Caki2 (cell line): ENCODE measurements around the gene RALY. TPM values are rescaled to one million over a fixed set of nuclear protein-coding genes. Genes with fewer than 3 reads are reported as not detected.
A peak's percentile ranks its signal among the peaks of the same experiment; 100 is the strongest.

Experiments used
- DNase-seq: peaks from one replicate; pipeline ENCODE4 v3.0.0-alpha.2; 2015; ENCODE audit warnings: low read depth
- in situ Hi-C: cut with HindIII; loops from 2 replicates; pipeline ENCODE4 v1.10.0; 2016; ENCODE audit warnings: low sequenced_read_pairs, low pct_unique_long_range_greater_than_20kb, mixed read lengths
- total RNA-seq: library from RNA; depleted of rRNA; stranded (reverse); fragments of >200 nt; shearing (Covaris generic); gene quantifications from 2 replicates; pipeline ENCODE4 v1.2.3, GENCODE V29; 2014; ENCODE audit warnings: low replicate concordance

RALY gene
- total RNA-seq, 1 experiment from 2014 or later, result 327 TPM

DNA sequence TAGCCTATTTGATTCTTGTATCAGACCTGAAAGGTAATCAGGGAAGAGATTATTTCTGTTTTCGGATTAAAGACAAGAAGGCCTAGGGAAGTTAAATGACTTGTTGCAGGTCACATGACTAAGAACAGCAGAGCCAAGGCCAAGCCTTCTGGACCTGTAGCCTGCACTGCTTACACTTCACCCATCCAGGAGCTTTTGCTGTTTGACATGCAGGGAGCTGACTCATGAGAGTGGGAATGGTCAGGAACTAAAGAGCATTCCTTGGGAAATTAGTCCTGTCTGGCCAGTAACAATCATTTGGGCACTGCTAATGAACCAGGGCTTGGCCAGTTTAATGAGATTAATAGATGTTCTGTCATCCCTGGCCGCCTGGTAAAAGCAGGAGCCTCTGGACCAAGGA, 71.5 kb downstream of the RALY start:
- in situ Hi-C loops, result no loop called here
- no peak for DNase-seq

DNA sequence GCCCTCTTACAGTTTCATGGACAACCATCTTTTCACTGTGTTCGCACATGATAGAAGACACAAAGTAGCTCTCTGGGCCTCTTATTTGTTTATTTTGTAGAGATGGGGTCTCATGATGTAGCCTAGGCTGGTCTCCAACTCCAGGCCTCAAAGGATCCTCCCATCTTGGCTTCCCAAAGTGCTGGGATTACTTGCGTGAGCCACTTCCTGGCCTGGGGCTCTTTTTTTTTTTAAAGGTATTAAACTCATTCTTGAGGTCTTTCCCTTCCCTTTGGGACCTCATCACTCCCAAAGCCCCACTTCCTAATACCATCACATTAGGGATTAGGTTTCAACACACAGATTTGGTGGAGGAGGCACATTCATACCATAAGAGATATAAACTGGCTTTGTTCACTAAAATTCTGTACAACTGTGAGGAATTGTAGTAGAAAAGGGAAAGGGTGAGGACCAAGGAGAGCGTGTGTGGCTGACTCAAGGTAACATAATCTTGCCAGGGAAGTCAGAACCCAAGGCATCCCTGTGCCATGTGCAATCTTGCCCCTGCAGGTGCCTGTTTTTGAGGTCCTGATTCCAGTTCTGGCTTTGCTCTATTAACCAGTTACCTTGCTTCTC, 72.9 kb downstream of the RALY start:
- no peak for DNase-seq
- in situ Hi-C loops, result no loop called here

DNA sequence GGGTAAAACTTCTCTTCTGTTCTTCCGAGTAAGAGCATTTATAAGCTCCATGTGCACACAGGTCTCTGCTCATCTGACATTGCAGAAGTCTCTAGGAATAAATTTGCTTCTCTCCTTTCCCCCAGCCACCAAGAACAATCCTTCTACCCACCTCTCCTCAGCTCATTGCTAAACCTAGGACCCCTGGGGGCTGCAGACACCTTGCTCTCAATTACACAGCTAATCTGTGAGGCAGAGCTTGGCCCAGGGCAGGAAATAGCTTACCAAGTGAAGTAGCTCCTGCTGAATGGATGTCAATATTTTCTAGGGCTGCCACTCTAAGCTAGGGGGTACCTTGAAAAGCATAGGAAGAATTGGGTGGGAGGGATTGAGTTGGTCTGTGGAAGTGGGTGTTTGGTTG, 74.3 kb downstream of the RALY start:
- DNase-seq, result no peak
- in situ Hi-C loops, result no loop called here

DNA sequence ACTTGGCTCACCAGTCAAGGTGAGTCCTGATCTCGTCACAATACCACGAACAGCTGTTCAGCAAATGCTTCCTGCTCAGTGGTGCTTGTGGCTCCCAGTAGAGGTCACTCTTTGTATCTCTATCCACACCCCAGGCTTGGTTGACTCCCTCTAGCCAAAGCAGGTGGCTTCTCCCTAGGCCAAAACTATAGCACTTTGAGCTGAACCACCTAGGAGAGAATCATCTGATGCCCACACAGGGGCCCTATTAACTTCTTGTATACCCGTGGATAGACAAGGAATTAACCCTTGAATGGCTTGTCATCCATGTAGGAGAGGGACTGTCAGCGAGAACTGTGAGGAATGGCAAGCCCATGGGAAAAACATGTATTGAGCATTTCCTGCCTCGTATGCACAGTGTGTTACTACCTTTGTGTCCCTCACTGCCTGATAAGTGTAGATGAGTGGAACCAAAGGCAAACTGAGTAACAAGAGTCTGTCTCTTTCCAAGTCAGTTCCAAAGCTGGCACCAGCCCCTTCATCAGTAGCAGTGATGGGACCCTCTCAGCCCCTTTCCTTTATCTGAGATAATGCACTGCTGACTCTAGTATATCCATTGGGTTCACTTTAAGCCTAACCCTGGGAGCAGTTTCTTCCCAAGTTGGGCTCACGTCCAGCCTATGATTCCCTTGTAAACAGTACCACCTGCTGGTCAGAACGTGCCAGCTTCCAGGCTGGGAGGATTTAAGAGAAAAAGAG, 75.8 kb downstream of the RALY start:
- in situ Hi-C loops, result no loop called here
- DNase-seq, result peak; percentile 82

DNA sequence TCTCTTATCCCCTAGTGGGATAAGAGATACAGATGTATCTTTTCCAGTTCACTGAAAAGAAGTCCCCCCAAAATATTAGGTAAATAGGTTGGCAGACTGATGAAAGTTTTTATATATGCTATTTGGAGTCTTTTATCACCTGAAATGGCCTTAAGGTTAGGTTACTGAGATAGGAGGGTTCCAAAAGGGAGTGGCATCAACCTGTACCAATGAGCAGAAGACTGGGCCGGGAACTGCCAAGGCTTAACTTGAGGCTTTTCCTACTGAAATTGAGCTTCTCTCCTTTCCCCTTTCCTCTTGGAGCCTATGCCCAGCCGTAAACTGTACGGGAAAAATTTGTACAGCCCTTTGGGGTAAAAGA, 76.3 kb downstream of the RALY start:
- in situ Hi-C loops, result no loop called here
- no peak for DNase-seq

DNA sequence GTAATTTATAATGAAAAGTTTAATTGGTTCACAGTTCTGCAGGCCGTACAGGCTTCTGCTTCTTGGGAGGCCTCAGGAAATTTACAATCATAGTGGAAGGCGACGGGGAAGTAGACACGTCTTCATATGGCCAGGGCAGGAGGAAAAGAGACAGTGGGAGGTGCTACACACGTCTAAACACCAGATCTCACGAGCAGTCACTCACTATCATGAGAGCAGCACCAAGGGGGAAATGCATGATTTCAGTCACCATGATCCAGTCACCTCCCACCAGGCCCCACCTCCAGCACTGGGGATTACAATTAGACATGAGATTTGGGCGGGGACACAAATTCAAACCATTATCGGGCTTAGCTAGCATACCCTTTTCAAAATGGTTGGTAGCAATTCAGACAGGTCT, 77.1 kb downstream of the RALY start:
- in situ Hi-C loops, result no loop called here
- no peak for DNase-seq

DNA sequence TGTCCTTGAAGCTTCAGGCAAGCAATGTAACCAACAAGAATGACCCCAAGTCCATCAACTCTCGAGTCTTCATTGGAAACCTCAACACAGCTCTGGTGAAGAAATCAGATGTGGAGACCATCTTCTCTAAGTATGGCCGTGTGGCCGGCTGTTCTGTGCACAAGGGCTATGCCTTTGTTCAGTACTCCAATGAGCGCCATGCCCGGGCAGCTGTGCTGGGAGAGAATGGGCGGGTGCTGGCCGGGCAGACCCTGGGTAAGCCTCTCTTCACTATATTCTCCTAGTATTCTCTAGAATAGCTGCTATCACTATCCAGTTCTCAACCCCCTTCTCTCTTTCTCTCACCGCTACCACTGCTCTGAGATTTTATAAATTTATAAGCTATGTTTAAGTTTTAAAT, 78.4 kb downstream of the RALY start:
- in situ Hi-C loops, result no loop called here
- no peak for DNase-seq

DNA sequence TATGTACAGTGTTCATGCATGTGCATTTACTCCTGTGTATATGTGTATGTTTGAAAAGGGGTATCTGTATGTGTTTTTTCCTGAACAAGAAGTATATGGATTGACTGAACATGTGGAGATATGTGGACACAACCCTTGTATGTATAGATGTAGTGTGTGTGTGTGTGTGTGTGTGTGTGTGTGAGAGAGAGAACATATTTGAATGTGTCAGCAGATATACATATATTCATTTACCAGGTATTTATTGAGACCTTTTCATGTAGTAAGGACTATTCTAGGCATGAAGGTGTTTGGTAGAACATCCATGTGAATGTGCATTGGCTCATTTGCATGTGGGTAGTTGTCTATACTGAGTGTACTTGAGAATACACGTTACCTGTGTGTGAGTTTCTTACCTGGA, 79.1 kb downstream of the RALY start:
- in situ Hi-C loops, result no loop called here

DNA sequence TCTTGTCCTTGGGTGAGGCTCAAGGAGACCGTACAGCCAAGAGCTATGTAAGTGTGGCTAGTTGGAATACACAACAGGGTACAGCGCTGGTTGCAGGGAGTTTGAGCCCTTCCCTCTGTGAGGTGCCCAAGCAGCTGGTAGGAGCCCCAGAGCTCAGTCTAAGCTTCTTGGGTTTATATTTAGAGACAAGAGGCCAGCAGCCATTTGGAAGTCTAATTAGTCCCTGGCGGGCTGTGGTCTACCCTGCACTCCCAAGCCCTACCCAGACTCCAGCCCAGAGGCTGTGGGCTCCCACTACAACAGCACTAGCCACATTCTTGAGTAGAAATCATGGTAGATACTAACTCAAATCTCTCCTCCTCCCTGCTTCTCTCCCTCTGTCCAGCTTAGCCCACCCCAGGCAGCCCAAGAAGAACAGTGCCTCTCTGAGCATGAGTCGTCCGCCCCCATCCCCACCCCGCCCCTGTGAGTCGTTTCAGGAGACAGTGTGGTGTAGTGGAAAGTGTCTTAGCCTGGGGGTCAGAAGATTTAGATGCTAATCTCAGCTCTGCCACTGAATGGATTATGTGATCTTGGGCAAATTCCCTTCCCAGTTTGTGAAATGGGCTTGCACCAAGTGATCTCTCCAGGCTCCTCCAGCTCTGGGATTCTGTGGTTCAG, 80.5 kb downstream of the RALY start:
- no peak for DNase-seq
- in situ Hi-C loops, result no loop called here

More for the DNA sequence above, 79.1 kb downstream of the RALY start:
- no peak for DNase-seq

DNA sequence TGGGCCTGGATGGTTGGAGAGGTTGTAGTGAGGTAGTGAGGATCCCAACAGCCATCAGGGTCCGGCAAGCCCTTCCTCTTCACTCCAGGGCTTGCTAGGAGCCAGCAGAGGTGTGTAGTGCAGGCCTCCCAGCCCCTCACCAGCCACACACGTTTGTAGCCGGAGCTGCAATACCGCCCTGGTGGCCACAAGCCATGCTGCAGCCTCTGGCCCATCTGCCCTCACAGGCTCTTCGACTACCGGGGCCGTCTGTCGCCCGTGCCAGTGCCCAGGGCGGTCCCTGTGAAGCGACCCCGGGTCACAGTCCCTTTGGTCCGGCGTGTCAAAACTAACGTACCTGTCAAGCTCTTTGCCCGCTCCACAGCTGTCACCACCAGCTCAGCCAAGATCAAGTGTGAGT, 81.9 kb downstream of the RALY start:
- DNase-seq, result no peak
- in situ Hi-C loops, result no loop called here

DNA sequence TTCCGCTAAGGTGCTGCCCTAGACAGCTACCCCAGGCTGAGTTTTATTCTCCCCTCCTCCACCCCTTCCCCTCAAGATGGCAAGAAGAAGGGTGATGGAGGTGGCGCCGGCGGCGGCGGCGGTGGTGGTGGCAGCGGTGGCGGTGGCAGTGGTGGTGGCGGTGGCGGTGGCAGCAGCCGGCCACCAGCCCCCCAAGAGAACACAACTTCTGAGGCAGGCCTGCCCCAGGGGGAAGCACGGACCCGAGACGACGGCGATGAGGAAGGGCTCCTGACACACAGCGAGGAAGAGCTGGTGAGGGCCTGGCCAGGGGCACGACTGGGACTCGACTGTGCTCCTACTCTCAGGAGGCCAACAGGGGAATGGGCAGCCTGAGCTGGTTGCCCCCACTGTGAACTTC, 83.2 kb downstream of the RALY start:
- no peak for DNase-seq
- in situ Hi-C loops, result no loop called here

DNA sequence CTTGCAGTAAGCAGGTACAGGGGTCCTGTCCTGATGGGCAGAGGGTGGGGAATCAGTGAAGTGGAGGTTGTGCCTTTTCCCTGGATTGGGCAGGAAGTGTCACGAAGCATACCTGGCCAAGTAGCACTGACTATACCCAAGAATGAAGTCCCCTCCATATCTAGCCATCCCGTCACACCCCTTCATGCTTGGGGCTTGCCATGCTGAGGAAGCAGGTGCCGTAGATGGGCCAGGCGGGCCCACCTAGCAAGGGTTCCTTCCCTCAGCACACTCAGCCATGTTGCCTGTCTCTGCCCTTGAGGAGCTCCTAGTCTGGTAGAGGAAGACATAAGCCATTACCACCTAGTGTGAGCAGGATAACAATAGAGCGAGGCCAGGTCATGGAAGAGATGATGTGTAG, 84.8 kb downstream of the RALY start:
- DNase-seq, result no peak
- in situ Hi-C loops, result no loop called here

DNA sequence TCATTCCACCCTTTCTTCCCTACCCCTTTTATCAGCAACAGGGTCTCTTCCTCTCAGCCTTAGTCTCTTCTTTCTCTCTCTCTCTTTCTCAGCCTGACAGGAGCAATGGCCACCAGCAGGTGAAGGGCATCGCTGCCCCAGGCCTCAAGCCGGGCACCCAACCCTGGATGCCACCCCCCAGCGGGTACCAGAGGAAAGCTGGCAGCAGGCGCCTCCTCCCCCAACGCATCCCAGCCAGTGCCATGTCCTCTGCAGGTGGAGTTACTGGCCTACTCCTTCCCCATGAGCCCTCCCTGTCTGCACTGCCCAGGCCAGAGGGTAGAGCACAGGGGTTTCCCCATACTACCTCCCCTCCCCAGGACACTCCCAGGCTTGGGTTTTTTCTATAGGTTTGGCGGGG, 86.1 kb downstream of the RALY start:
- in situ Hi-C loops, result no loop called here
- no peak for DNase-seq

DNA sequence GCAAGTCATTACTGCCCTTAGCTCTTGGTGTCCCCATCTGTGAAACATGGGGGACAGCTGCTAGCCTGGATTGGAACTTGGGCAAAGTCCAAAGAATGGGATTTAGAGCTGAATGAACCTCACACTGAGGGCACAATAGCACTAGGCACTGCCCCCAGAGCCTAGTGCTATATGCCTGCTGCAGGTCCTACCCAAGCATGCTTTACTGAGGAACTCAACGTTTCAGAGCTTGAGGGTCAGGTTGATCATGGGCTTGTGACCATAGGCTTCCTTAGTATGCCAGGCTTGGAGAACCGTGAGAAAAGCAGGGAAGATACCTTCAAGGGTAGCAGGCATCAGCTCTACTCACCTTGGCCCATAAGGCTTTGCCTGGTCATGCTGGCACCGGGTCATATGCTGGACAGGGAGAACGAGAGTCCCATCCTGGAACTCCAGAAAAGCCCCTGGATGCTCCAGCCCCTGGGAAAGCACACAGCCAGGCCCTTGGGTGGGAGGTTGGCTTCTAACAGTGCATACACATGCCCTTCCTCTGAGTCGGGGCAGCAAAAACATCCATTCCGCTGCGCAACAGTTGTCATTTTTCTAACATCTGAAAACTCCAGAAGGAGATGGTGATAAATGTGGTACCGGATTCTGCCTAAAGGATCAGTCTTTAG, 88.6 kb downstream of the RALY start:
- in situ Hi-C loops, result no loop called here
- DNase-seq, result no peak

DNA sequence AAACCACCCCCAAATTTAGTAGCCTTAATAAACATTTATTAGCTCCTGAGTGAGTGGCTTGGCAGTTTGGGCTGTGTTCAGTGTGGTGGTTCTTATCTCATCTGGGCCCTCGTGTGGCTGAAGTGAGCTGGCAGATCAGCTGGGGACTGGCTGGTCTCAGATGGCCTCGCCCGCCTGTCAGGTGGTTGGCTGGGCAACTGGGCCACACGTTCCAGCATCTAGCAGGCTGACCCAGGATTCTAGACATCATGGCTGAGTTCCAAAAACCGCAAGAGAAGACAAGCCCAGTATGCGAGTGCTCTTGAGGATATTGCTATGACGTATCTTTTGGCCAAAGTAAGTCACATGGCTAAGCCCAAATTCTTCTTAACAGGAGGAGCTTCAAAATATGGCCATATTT, 89.4 kb downstream of the RALY start:
- peak; percentile 68 for DNase-seq
- in situ Hi-C loops, result no loop called here

DNA sequence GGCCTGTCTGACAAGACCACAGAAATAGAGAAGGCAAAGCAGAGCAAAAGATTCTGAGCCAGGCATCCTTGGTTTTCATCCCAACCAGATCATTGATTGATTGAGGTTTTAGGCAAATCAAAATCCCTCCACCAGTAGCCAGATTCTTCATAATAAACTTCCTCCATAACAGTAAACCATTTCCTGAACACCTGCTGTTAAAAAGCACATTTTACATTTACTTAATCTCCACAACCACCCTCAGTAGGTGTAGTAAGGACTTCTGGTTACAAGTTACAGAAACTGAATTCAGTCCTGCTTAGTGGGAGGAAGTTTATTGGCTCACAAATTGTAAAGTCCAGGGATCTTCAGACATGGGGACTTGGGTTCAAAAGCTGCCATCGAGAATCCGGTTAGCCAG, 90.1 kb downstream of the RALY start:
- in situ Hi-C loops, result no loop called here
- no peak for DNase-seq

DNA sequence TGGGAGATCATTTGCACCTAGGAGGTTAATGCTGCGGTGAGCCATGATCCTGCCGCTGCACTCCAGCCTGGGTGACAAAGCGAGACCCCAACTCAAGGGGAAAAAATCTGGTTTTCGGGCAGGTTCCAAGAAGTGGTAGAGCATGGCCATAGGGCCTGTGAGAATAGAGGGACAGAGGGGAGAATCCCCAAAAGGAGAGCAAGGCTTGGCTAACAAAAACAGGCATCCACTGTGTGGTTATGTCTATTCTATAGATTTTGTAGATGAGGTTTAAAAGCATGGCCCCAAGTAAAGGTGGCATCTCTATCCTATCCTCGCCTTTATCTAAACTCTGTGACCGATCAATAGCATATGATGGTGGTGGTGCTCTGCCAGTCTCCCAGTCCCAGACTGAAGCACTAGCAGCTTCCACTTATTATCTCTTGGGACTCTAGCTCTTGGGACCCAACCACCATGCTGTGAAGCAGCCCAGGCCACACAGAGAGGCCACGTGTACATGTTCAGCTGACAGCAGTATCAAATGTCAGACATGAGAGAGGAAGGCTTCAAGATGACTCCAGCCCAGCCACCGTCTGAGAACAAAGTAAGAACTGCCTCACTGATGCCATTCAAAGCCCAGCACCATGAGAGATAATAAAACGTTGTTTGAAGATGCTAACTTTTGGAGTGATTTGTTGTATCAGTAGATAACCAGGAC, 90.7 kb downstream of the RALY start:
- DNase-seq, result no peak
- in situ Hi-C loops, result no loop called here

DNA sequence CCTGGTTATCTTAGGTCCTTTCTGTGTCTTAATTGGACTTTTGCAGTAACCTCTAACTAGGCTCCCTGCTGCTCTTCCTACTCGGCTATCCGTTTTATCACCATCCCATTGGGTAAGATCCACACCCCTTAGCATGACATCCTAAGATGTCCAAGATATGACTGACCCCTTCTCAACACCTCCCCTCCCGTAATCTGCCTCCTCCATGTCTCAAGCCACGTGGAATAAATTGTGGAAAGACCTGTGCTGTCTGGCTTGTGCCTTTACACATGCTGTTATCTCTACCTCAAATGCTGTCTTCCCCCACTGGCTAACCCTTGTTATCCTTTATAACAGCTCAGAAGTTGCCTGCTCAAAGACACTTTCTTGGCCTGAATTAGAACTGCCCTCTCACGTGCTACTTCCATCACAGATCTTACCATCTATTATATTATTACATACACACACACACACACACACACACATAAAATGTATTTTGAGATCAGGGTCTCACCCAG, 91.9 kb downstream of the RALY start:
- in situ Hi-C loops, result no loop called here
- no peak for DNase-seq
